ENCODE measurements around the gene ARHGEF4. TPM values are rescaled to one million over a fixed set of nuclear protein-coding genes. Genes with fewer than 3 reads are reported as not detected.
A peak's percentile ranks its signal among the peaks of the same experiment; 100 is the strongest.

ARHGEF4 gene
- polyA plus RNA-seq, 3 donors, result 0.05 TPM; not detected in 2

- H3K4me3 ChIP-seq (replicated peaks in 1 of 3; ENCODE audit: low read depth in 2 of 3, low read length in 3 of 3), result no peak overlapping the region
- no peaks in the 10 kb centered on the region for H3K9me3 ChIP-seq (replicated peaks in 1 of 2; ENCODE audit: control insufficient read depth in 1 of 2, insufficient read depth in 1 of 2, low read length in 2 of 2)
- no peaks in the 10 kb centered on the region for H3K79me2 ChIP-seq (ENCODE audit: insufficient read depth, low read length)
- DNase-seq, result no peak
- no peaks in the 10 kb centered on the region for H3K36me3 Mint-ChIP-seq
- H3K4me1 ChIP-seq (ENCODE audit: control insufficient read depth in 1 of 2, insufficient read depth in 2 of 2, low read length in 2 of 2), result no peaks in the 10 kb centered on the region
- no peaks in the 10 kb centered on the region for H3K9me3 Mint-ChIP-seq
- H3K4me1 Mint-ChIP-seq, result peaks cover 6% of the 10 kb centered on the region
- intact Hi-C loops (cut with micrococcal nuclease), result no loop called here
- no peaks in the 10 kb centered on the region for H3K36me3 ChIP-seq (replicated peaks in 1 of 2; ENCODE audit: control insufficient read depth in 1 of 2, insufficient read depth in 2 of 2, low read length in 2 of 2)
- no peak overlapping the region for H3K4me3 Mint-ChIP-seq
- H3K27me3 ChIP-seq (ENCODE audit: control insufficient read depth in 2 of 2, insufficient read depth in 2 of 2, low read length in 2 of 2), result no peaks in the 10 kb centered on the region
- 87% methylated on average over 10 of the region's 12 CpGs for WGBS (ENCODE audit: insufficient coverage)
- no peak overlapping the region for H3K27ac ChIP-seq (ENCODE audit: low read depth in 1 of 2, low read length in 2 of 2)
- H4K20me1 ChIP-seq (ENCODE audit: insufficient read depth, low read length), result no peaks in the 10 kb centered on the region
- no peak overlapping the region for H2AFZ ChIP-seq (ENCODE audit: insufficient read depth, low read depth, low read length, poor library complexity, severe bottlenecking)
- H3K4me2 ChIP-seq (replicated peaks; ENCODE audit: extremely low read depth, low read length, poor library complexity, severe bottlenecking), result no peak overlapping the region
- H3K27ac Mint-ChIP-seq, result no peak overlapping the region
- H3K27me3 Mint-ChIP-seq (ENCODE audit: low read depth in 3 of 3), result peaks cover 1 to 2% (median 1%) of the 10 kb centered on the region in 3 donors
- no peak overlapping the region for H3K9ac ChIP-seq (ENCODE audit: insufficient read depth, low read length, poor library complexity, severe bottlenecking)
- TF ChIP-seq CTCF (IDR thresholded peaks at IDR 0.05), result no peak
Measured at GRCh38 chr2:130826419-130826818, 10.3 kb upstream of the ARHGEF4 start.

GRCh38 chr2:130826821-130827501, 9.8 kb upstream of the ARHGEF4 start:
- Mint-ChIP-seq H3K36me3 (no peaks in the 10 kb centered on the region), H3K4me3 (no peak overlapping the region), H3K4me1 (peaks cover 6% of the 10 kb centered on the region), H3K27me3 (ENCODE audit: low read depth in 3 of 3) (peaks cover 1 to 4% (median 1%) of the 10 kb centered on the region in 3 donors), H3K27ac (peak overlapping the region in 1 of 7 donors; percentile 79), H3K9me3 (no peaks in the 10 kb centered on the region)
- Histone ChIP-seq H4K20me1 (ENCODE audit: insufficient read depth, low read length) (no peaks in the 10 kb centered on the region), H3K4me2 (replicated peaks; ENCODE audit: extremely low read depth, low read length, poor library complexity, severe bottlenecking) (no peak overlapping the region), H3K27ac (ENCODE audit: low read depth in 1 of 2, low read length in 2 of 2) (no peak overlapping the region), H3K36me3 (replicated peaks in 1 of 2; ENCODE audit: control insufficient read depth in 1 of 2, insufficient read depth in 2 of 2, low read length in 2 of 2) (no peaks in the 10 kb centered on the region), H3K9me3 (replicated peaks in 1 of 2; ENCODE audit: control insufficient read depth in 1 of 2, insufficient read depth in 1 of 2, low read length in 2 of 2) (no peaks in the 10 kb centered on the region), H2AFZ (ENCODE audit: insufficient read depth, low read depth, low read length, poor library complexity, severe bottlenecking) (no peak overlapping the region), H3K27me3 (ENCODE audit: control insufficient read depth in 2 of 2, insufficient read depth in 2 of 2, low read length in 2 of 2) (no peaks in the 10 kb centered on the region), H3K4me3 (replicated peaks in 1 of 3; ENCODE audit: low read depth in 2 of 3, low read length in 3 of 3) (no peak overlapping the region), H3K9ac (ENCODE audit: insufficient read depth, low read length, poor library complexity, severe bottlenecking) (no peak overlapping the region), H3K79me2 (ENCODE audit: insufficient read depth, low read length) (no peaks in the 10 kb centered on the region), H3K4me1 (ENCODE audit: control insufficient read depth in 1 of 2, insufficient read depth in 2 of 2, low read length in 2 of 2) (no peaks in the 10 kb centered on the region)
- WGBS (ENCODE audit: insufficient coverage), result 84% methylated on average over 3 of the region's 7 CpGs
- no peak for TF ChIP-seq CTCF (IDR thresholded peaks at IDR 0.05)
- intact Hi-C loops (cut with micrococcal nuclease), result no loop called here
- DNase-seq, result no peak

Measured in CD14-positive monocyte (primary cell).